Fibroblast of pulmonary artery (primary cell): ENCODE results near the gene ZBTB3.

Experiments used
- DNase-seq: peaks from one replicate; pipeline ENCODE4 v3.0.0-alpha.2; 2010; ENCODE audit warnings: low read depth
- H3K4me3 ChIP-seq: replicated peaks from 2 replicates; pipeline ENCODE4 v1.5.1; 2011; ENCODE audit warnings: low read depth, mild to moderate bottlenecking, control low read depth, low read length, moderate library complexity
- CTCF ChIP-seq: IDR thresholded peaks from 2 replicates; pipeline ENCODE4 v1.5.1; 2011; ENCODE audit warnings: mild to moderate bottlenecking, control low read depth, low read length, inconsistent platforms; ENCODE audit errors: missing control alignments

Gene ZBTB3

DNA sequence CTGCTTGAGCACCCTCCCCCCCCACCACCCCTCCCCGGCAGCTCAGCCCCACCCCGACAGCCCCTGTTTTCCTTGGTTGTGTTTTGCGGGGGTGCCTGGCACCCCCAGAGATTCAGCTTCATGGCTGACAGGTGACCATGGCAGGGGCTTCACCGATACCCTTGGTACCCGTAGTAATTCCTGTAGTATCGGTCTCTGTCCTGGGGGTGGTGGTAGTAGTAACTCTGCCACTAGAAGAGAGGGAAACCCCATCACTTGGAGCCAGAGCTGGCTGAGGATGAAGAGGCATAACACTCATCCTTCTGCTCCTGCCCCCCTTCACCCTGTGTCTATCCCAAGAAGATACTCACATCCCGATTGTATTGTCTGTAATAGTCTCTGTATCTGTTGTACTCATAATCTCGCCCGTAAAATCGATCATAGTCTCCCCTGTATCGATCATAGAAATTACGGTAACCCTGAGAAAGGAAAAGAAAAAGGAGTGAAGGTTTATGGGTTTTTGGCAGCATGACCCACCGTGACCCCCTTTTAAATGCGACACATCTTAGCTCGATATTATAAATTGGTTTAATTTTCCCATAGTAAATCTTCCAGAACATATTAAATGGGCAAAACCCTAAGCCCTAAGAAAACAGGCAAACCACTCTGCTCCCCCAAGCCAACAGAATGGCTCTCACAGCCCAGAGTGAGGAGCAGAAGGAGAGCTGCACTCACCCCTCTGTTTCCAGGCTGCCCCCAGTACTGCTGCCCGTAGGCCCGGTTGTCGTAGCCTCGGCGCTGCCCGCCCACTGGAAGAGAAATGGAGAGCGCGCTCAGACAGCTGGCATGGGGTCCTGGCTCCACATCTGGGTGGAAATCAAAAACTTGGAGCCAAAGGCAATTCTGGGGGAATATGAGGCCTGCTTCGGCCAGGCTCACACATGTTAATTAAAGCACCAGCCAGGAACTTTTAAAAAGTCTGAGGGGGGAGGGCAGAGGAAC is 38.5 kb downstream of the ZBTB3 start:
- no peak for DNase-seq
- no peak overlapping the region for H3K4me3 ChIP-seq
- no peak for TF ChIP-seq CTCF

GRCh38 chr11:62713343-62713742 is 40.6 kb downstream of the ZBTB3 start:
- TF ChIP-seq CTCF, result no peak
- DNase-seq, result no peak
- H3K4me3 ChIP-seq, result no peak overlapping the region

- TF ChIP-seq CTCF, result no peak
- H3K4me3 ChIP-seq, result no peak overlapping the region
- DNase-seq, result no peak
These were observed 41.1 kb downstream of the ZBTB3 start for GRCh38 chr11:62712861-62713260.

DNA sequence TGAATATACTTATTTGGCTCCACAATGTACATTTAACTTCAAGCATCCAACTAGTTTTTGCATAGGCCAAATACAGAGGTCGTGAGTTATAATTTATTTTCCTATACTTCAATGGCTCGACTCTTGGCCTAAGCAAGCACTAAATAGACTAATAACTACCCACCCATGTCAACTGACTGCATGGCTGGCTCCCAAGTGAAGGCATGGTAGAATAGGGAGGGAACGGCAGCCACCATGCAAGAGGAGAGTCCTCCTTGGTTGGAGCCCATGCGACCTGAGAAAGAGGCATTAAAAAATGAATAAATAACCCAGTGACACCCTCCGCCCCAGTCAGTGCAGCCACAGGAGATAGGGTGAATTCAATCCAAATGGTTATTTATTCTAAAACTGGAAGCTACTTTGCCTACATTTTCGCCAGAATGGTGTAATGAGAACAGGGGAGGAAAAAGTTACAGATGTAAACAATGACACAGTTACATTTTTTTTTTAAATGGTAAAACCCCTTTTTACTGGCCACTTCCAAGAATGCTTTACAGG is 41.6 kb downstream of the ZBTB3 start:
- no peak for TF ChIP-seq CTCF
- H3K4me3 ChIP-seq, result no peak overlapping the region
- no peak for DNase-seq

DNA sequence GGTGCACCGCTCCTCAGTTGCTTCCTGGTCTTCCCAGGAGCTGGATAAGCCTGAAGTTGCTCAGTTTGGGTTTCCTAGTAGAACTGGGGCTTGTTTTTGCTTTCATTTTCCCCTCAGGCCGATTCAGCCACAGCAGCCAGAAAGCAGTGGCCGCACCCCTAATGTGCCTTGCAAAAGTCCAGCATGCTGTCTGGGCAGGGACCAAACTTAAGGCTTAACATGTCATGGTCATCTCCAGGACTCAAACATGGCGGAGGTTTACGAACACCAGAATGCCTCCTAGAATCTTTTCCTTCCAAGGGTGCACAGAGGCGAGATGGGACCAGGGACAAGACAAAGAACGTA is 44.0 kb downstream of the ZBTB3 start:
- TF ChIP-seq CTCF, result no peak
- DNase-seq, result peak; percentile 31
- H3K4me3 ChIP-seq, result peak overlapping the region; percentile 58

- peak overlapping the region; percentile 58 for H3K4me3 ChIP-seq
- DNase-seq, result peak; percentile 98
- no peak for TF ChIP-seq CTCF
These were observed 44.5 kb downstream of the ZBTB3 start for GRCh38 chr11:62709247-62710000.
